NCI-H1417 (cell line): ENCODE data around the gene RMI2.

Experiments used
- DNase-seq, 3 experiments: peaks; one replicate each; lab custom pipeline; 2025; lab: John Stamatoyannopoulos, UW

RMI2 gene

GRCh38 chr16:11309895-11310633, 35.2 kb upstream of the RMI2 start:
- DNase-seq = peak in 1 of 3 experiments; percentile 6

GRCh38 chr16:11310634-11310977, 34.7 kb upstream of the RMI2 start:
- no peak for DNase-seq

GRCh38 chr16:11310997-11311561, 34.2 kb upstream of the RMI2 start:
- no peak for DNase-seq

GRCh38 chr16:11312718-11313492, 32.4 kb upstream of the RMI2 start:
- DNase-seq = peak; percentile 16 to 42 (median 18)

GRCh38 chr16:11313493-11314308, 31.6 kb upstream of the RMI2 start:
- no peak for DNase-seq

- no peak for DNase-seq
Observed at GRCh38 chr16:11314309-11314894, 30.9 kb upstream of the RMI2 start.

- no peak for DNase-seq
Observed at GRCh38 chr16:11315510-11315909, 29.7 kb upstream of the RMI2 start.

GRCh38 chr16:11316331-11317015, 28.8 kb upstream of the RMI2 start:
- no peak for DNase-seq

- DNase-seq = no peak
Observed at GRCh38 chr16:11318817-11319216, 26.4 kb upstream of the RMI2 start.

- peak; percentile 2 to 38 (median 24) for DNase-seq
Observed at GRCh38 chr16:11319529-11320146, 25.6 kb upstream of the RMI2 start.

GRCh38 chr16:11320170-11320569, 25.1 kb upstream of the RMI2 start:
- DNase-seq = peak; percentile 17 to 57 (median 26)

- no peak for DNase-seq
Observed at GRCh38 chr16:11321662-11322061, 23.6 kb upstream of the RMI2 start.

- DNase-seq = no peak
Observed at GRCh38 chr16:11322823-11323222, 22.4 kb upstream of the RMI2 start.

GRCh38 chr16:11323551-11324336, 21.5 kb upstream of the RMI2 start:
- DNase-seq = no peak

GRCh38 chr16:11325404-11326083, 19.7 kb upstream of the RMI2 start:
- no peak for DNase-seq

- DNase-seq = no peak
Observed at GRCh38 chr16:11326084-11326736, 19.0 kb upstream of the RMI2 start.

GRCh38 chr16:11326737-11327276, 18.5 kb upstream of the RMI2 start:
- no peak for DNase-seq
